GM19043 (cell line): Measurements from ENCODE around the gene FREM2.

Experiments used
- ATAC-seq: cut with Tn5 transposase; IDR thresholded peaks from one replicate; pipeline ENCODE4 v1.9.1; 2021; ENCODE audit warnings: low read depth; ENCODE audit not compliant: unreplicated experiment

The FREM2 gene

DNA sequence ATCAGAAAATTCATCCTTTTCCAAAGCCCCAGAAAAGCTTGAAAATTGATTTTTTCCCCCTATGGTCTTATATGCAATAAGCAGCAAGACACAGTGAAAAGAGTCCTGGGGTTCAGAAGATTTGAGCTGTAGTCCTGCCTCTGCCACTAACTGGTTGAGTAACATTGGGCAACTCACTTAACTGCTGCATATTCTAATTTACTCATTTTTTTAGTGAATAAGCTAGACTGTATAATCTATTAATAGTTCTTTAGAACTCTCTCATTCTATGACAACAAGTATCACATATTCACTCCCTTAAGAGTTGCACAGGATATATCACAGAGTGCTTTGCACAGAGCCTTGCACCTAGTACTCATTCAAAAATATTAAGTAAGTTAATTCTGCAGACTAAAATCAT is 192.9 kb downstream of the FREM2 start:
- ATAC-seq = no peak

GRCh38 chr13:38880397-38880796 is 193.5 kb downstream of the FREM2 start:
- no peak for ATAC-seq

GRCh38 chr13:38883783-38884182 is 196.9 kb downstream of the FREM2 start:
- ATAC-seq = no peak

DNA sequence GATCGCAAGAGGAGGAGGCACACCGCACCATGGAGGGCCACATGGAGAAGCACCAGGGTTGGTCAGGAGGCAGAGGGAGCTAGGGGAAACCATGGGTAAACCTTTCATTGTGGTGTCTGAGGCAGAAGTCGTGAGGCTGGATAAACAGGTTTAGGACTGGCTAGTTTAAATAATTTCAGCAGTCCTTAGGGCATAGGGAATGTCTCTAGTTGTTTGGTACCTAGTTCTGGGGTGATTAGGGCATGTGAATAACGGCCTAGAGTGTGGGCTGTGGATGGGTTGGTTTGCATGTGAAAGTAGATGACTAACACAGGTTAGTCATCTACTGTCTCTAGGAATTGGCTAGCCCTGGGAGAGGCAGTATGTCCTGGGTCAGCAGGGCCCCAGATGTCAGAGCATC is 201.4 kb downstream of the FREM2 start:
- ATAC-seq = no peak

- no peak for ATAC-seq
Measured at GRCh38 chr13:38895075-38895474, 208.2 kb downstream of the FREM2 start.

GRCh38 chr13:38897521-38897920 is 210.6 kb downstream of the FREM2 start:
- ATAC-seq = no peak

GRCh38 chr13:38898481-38898880 is 211.6 kb downstream of the FREM2 start:
- ATAC-seq = no peak

DNA sequence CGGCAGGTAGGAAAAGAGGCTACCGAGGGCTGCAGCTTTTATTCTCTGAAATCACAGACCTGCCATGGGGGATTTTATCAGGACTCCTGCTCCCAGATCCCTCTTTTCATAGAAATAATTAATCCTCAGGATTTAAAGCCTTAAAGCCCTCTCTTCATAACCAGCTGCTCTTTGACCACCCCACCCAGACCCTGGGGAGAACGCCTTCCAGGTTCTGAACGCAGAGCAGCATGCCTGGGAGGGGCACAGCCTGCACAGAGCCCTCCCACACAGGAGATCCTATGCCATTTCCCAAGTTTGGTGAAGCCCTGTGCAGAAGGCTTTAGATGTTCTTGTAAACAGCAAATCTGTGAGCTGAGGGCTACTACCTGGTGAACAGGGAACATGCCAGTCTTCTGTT is 212.7 kb downstream of the FREM2 start:
- no peak for ATAC-seq

GRCh38 chr13:38900188-38900587 is 213.3 kb downstream of the FREM2 start:
- ATAC-seq = no peak

- ATAC-seq = no peak
Measured at GRCh38 chr13:38902551-38902950, 215.7 kb downstream of the FREM2 start.

GRCh38 chr13:38905081-38905480 is 218.2 kb downstream of the FREM2 start:
- no peak for ATAC-seq

DNA sequence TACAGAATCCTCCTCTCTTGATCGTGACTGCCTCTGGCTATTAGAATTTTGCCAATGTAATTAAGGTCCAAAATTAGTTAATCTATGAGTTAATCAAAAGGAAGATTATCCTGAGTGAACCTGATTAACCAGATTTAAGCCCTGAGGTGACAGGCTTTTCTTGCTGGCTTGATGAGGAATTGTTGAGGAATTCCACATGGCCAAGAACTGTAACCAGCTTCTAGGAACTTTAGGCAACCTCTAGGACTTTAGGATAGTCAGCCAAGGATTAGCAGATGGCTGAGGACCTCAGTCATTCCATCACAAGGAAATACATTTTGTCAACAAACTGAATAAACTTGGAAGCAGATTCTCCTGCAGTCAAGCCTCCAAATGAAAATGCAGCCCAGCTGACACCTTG is 219.0 kb downstream of the FREM2 start:
- ATAC-seq = no peak

DNA sequence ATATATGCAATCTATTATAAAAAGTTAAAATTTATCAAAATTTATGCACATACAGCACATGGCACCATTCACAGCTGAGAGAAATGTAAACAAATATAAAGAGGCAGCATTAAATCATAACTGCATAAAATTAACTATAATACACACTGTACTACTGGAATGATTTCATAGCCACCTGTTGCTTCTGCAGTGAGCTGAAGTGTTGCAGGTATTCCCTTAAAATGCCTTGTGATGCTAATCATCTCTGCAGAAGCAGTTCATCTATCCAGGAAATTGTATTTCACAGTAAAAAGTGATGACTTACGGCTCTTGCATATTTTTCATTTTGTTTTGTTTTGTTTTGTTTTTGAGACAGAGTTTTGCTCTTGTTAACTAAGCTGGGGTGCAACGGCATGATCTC is 221.7 kb downstream of the FREM2 start:
- no peak for ATAC-seq

DNA sequence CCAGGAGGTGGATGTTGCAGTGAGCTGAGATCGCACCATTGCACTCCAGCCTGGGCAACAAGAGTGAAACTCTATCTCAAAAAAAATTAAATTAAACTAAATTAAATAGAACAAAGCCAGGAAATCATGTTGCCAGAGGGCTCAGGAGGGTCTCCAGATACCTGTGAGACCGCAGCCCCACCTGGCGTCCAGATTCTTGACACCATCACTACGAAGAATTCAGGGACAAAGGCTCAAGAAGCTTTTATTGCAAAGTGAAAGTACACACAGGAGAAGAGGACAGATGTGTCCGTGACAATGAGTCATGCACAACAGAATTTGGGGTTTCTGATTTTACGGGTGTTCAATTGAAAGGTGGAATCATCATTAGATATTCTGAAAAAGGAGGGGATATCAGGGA is 227.2 kb downstream of the FREM2 start:
- no peak for ATAC-seq

GRCh38 chr13:38921081-38921480 is 234.2 kb downstream of the FREM2 start:
- ATAC-seq = no peak

GRCh38 chr13:38922170-38922569 is 235.3 kb downstream of the FREM2 start:
- ATAC-seq = no peak

DNA sequence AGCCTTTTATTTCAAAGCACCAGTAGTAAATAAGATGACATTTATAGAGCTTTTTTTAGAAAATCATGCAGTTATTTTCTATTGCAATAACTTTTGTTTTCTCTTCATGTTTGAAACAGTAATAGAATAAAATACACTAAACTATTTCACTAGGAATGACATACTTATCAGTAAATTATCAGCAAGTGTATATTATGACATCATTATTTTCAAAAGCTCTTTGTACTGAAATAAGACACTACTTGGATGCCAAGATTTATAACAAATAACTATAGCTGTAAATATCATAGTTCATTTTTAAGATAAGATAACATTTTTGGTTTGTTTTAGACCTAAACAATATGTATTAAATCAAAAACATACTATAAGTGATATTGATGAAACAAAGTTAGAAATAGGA is 246.9 kb downstream of the FREM2 start:
- ATAC-seq = no peak
